WTC11 (cell line): Measurements from ENCODE around the gene NDUFAF2. TPM values are rescaled to one million over a fixed set of nuclear protein-coding genes. Genes with fewer than 3 reads are reported as not detected.

ENCODE experiments used
- ATAC-seq: fragments of 200-7000 bp; cut with Tn5 transposase; 2 replicates; pipeline ENCODE4 v1.10.0; 2021; ENCODE audit warnings: mild to moderate bottlenecking, moderate library complexity
- CTCF ChIA-PET: fragments of 300-600 bp; sonication (Branson Sonifier 250); formaldehyde crosslinking; loops from one replicate; lab custom pipeline; 2021; ENCODE audit warnings: antibody characterized with exemption; lab: Charles Lee
- POLR2A ChIA-PET: fragments of 350-600 bp; sonication (Branson Sonifier 250); formaldehyde crosslinking; loops from one replicate; lab custom pipeline; 2021; ENCODE audit warnings: antibody characterized with exemption; lab: Charles Lee
- DNase-seq: peaks from one replicate; pipeline ENCODE4 v3.0.0; 2021; ENCODE audit warnings: low spot score
- H3K27ac Mint-ChIP-seq: 2 replicates; pipeline ENCODE4 v1.8.0; 2021; ENCODE audit warnings: mixed read lengths
- H3K27me3 Mint-ChIP-seq: 2 replicates; pipeline ENCODE4 v1.8.0; 2021; ENCODE audit warnings: low read depth, mild to moderate bottlenecking, moderate library complexity, mixed read lengths
- H3K36me3 Mint-ChIP-seq: 2 replicates; pipeline ENCODE4 v1.8.0; 2021; ENCODE audit warnings: mixed read lengths
- H3K4me1 Mint-ChIP-seq: 2 replicates; pipeline ENCODE4 v1.8.0; 2022; ENCODE audit warnings: mixed read lengths
- H3K4me3 Mint-ChIP-seq: 2 replicates; pipeline ENCODE4 v1.8.0; 2021; ENCODE audit warnings: mild to moderate bottlenecking, moderate library complexity, mixed read lengths
- H3K9me3 Mint-ChIP-seq: 2 replicates; pipeline ENCODE4 v1.8.0; 2021; ENCODE audit warnings: mixed read lengths
- CREM ChIP-seq: sonication (generic); formaldehyde crosslinking; IDR thresholded peaks from 2 replicates; pipeline ENCODE4 v1.8.1; 2022; ENCODE audit warnings: mild to moderate bottlenecking, missing genetic modification reagents, moderate library complexity
- FOXK1 ChIP-seq: sonication (generic); formaldehyde crosslinking; IDR thresholded peaks from 2 replicates; pipeline ENCODE4 v1.8.0; 2022; ENCODE audit warnings: mild to moderate bottlenecking, moderate library complexity, missing genetic modification reagents
- FOXP1 ChIP-seq: sonication (generic); formaldehyde crosslinking; IDR thresholded peaks from 2 replicates; pipeline ENCODE4 v1.8.0; 2022; ENCODE audit warnings: missing genetic modification reagents, mild to moderate bottlenecking, moderate library complexity, borderline replicate concordance
- HMGA2 ChIP-seq: fragments of 250-450 bp; sonication (Bioruptor Pico); IDR thresholded peaks from 2 replicates; pipeline ENCODE4 v1.4.0; 2021; ENCODE audit warnings: mild to moderate bottlenecking, moderate library complexity
- JAZF1 ChIP-seq: fragments of 250-450 bp; sonication (Bioruptor Pico); IDR thresholded peaks from 2 replicates; pipeline ENCODE4 v1.9.0; 2021; ENCODE audit warnings: moderate library complexity, mild to moderate bottlenecking, inconsistent platforms
- MYBL2 ChIP-seq: sonication (generic); formaldehyde crosslinking; IDR thresholded peaks from 2 replicates; pipeline ENCODE4 v1.8.1; 2023; ENCODE audit warnings: mild to moderate bottlenecking, moderate library complexity, missing genetic modification reagents
- NFYB ChIP-seq: sonication (generic); formaldehyde crosslinking; conservative IDR thresholded peaks from 2 replicates; pipeline ENCODE4 v1.8.0; 2022; ENCODE audit warnings: low read depth, missing genetic modification reagents
- PRRX2 ChIP-seq: fragments of 250-450 bp; sonication (Bioruptor Pico); IDR thresholded peaks from 2 replicates; pipeline ENCODE4 v1.8.0; 2021; ENCODE audit warnings: mild to moderate bottlenecking
- SMAD3 ChIP-seq: sonication (generic); formaldehyde crosslinking; IDR thresholded peaks from 2 replicates; pipeline ENCODE4 v1.8.0; 2022; ENCODE audit warnings: missing genetic modification reagents, mild to moderate bottlenecking, borderline replicate concordance
- SMAD4 ChIP-seq: sonication (generic); formaldehyde crosslinking; IDR thresholded peaks from 2 replicates; pipeline ENCODE4 v1.8.0; 2022; ENCODE audit warnings: mild to moderate bottlenecking, missing genetic modification reagents
- TEAD1 ChIP-seq: sonication (generic); formaldehyde crosslinking; IDR thresholded peaks from 2 replicates; pipeline ENCODE4 v1.8.0; 2022; ENCODE audit warnings: mild to moderate bottlenecking, missing genetic modification reagents
- TEAD4 ChIP-seq: sonication (generic); formaldehyde crosslinking; IDR thresholded peaks from 2 replicates; pipeline ENCODE4 v1.8.0; 2022; ENCODE audit warnings: mild to moderate bottlenecking, missing genetic modification reagents
- TP53 ChIP-seq: sonication (generic); formaldehyde crosslinking; IDR thresholded peaks from 2 replicates; pipeline ENCODE4 v1.8.1; 2023; ENCODE audit warnings: mild to moderate bottlenecking, missing genetic modification reagents
- ZBTB21 ChIP-seq: sonication (generic); formaldehyde crosslinking; IDR thresholded peaks from 2 replicates; pipeline ENCODE4 v1.8.1; 2023; ENCODE audit warnings: mild to moderate bottlenecking, missing genetic modification reagents, borderline replicate concordance
- ZNF423 ChIP-seq: fragments of 250-450 bp; sonication (Bioruptor Pico); IDR thresholded peaks from 2 replicates; pipeline ENCODE4 v2.1.2; 2022; ENCODE audit warnings: mild to moderate bottlenecking, moderate library complexity
- ZNF671 ChIP-seq: fragments of 250-450 bp; sonication (Bioruptor Pico); IDR thresholded peaks from 2 replicates; pipeline ENCODE4 v1.8.0; 2021; ENCODE audit warnings: mild to moderate bottlenecking
- total RNA-seq: library from RNA; stranded (reverse); gene quantifications from 3 replicates; pipeline ENCODE4 v1.2.3, GENCODE V29; 2021
- TF ChIP-seq, protein P1 (sequence below): sonication (generic); formaldehyde crosslinking; IDR thresholded peaks from 2 replicates; pipeline ENCODE4 v1.8.0; 2023; ENCODE audit warnings: mild to moderate bottlenecking, missing genetic modification reagents
- TF ChIP-seq, protein P2 (sequence below): sonication (generic); formaldehyde crosslinking; IDR thresholded peaks from 2 replicates; pipeline ENCODE4 v1.8.1; 2023; ENCODE audit warnings: mild to moderate bottlenecking, missing genetic modification reagents
- TF ChIP-seq, protein P3 (sequence below): fragments of 200-600 bp; IDR thresholded peaks from 2 replicates; pipeline ENCODE4 v1.8.0; 2022; ENCODE audit warnings: antibody characterized with exemption
- TF ChIP-seq, protein P4 (sequence below): sonication (generic); formaldehyde crosslinking; IDR thresholded peaks from 2 replicates; pipeline ENCODE4 v1.8.1; 2022; ENCODE audit warnings: low read depth, mild to moderate bottlenecking, moderate library complexity, missing genetic modification reagents, borderline replicate concordance
- TF ChIP-seq, protein P5 (sequence below): fragments of 250-450 bp; sonication (Bioruptor Pico); conservative IDR thresholded peaks from 2 replicates; pipeline ENCODE4 v1.9.0; 2021; ENCODE audit warnings: mild to moderate bottlenecking

Gene NDUFAF2
- total RNA-seq, 1 experiment from 2014 or later = 42.0 TPM

DNA sequence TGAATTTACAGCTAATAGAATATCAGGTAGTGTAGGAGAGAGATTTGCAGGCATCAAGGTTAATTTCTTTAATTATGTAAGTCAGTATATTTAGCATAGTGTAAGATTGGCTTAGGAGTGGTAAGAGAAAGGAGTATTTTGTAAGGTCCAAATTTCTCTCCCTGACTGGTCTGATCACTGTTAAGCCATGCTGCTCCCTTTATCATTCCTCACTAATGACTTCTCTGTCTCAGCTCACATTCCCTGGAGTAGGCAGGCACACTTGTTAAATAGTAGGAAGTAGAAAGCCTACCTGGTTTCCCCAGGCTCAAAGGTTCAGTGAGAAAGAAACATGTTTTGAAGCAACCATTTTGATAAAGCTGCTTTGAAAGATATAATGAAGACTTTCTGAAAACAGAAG, 126.5 kb downstream of the NDUFAF2 start:
- DNase-seq = no peak
- ATAC-seq = peak; percentile 96

DNA sequence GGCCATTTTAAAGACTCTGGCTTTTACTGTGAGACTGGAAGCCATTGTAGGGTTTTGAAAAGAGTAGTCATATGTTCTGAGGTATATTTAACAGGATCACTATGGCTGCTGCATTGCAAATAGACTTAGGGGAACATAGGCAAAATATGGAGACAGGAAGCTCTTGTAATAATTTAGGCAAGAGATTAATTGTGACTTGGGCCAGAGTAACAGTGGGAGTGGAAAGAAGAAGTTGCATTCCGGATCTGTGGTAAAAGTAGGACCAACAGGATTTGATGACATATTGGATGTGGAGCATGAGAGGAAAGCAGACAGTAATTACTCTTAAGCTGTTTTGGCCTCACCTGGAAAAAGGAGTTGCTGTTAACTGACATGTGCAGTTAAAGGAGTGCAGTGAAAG, 131.6 kb downstream of the NDUFAF2 start:
- DNase-seq (no peak), ATAC-seq (no peak)
- ChIA-PET POLR2A (no interaction called here), CTCF (no interaction called here)
- TF ChIP-seq NFYB (no peak), JAZF1 (CRISPR knock-in tag) (no peak), FOXP1 (no peak), ZNF671 (CRISPR knock-in tag) (no peak), SMAD3 (CRISPR knock-in tag) (no peak), MYBL2 (CRISPR knock-in tag) (no peak), SMAD4 (CRISPR knock-in tag) (no peak), TP53 (CRISPR knock-in tag) (no peak), TEAD1 (CRISPR knock-in tag) (no peak), HMGA2 (CRISPR knock-in tag) (no peak), TEAD4 (no peak), ZNF423 (no peak)
- TF ChIP-seq, protein P1, sequence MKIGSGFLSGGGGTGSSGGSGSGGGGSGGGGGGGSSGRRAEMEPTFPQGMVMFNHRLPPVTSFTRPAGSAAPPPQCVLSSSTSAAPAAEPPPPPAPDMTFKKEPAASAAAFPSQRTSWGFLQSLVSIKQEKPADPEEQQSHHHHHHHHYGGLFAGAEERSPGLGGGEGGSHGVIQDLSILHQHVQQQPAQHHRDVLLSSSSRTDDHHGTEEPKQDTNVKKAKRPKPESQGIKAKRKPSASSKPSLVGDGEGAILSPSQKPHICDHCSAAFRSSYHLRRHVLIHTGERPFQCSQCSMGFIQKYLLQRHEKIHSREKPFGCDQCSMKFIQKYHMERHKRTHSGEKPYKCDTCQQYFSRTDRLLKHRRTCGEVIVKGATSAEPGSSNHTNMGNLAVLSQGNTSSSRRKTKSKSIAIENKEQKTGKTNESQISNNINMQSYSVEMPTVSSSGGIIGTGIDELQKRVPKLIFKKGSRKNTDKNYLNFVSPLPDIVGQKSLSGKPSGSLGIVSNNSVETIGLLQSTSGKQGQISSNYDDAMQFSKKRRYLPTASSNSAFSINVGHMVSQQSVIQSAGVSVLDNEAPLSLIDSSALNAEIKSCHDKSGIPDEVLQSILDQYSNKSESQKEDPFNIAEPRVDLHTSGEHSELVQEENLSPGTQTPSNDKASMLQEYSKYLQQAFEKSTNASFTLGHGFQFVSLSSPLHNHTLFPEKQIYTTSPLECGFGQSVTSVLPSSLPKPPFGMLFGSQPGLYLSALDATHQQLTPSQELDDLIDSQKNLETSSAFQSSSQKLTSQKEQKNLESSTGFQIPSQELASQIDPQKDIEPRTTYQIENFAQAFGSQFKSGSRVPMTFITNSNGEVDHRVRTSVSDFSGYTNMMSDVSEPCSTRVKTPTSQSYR (CRISPR knock-in tag) = no peak
- TF ChIP-seq, protein P2, sequence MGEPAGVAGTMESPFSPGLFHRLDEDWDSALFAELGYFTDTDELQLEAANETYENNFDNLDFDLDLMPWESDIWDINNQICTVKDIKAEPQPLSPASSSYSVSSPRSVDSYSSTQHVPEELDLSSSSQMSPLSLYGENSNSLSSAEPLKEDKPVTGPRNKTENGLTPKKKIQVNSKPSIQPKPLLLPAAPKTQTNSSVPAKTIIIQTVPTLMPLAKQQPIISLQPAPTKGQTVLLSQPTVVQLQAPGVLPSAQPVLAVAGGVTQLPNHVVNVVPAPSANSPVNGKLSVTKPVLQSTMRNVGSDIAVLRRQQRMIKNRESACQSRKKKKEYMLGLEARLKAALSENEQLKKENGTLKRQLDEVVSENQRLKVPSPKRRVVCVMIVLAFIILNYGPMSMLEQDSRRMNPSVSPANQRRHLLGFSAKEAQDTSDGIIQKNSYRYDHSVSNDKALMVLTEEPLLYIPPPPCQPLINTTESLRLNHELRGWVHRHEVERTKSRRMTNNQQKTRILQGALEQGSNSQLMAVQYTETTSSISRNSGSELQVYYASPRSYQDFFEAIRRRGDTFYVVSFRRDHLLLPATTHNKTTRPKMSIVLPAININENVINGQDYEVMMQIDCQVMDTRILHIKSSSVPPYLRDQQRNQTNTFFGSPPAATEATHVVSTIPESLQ = no peak
- TF ChIP-seq, protein P3, sequence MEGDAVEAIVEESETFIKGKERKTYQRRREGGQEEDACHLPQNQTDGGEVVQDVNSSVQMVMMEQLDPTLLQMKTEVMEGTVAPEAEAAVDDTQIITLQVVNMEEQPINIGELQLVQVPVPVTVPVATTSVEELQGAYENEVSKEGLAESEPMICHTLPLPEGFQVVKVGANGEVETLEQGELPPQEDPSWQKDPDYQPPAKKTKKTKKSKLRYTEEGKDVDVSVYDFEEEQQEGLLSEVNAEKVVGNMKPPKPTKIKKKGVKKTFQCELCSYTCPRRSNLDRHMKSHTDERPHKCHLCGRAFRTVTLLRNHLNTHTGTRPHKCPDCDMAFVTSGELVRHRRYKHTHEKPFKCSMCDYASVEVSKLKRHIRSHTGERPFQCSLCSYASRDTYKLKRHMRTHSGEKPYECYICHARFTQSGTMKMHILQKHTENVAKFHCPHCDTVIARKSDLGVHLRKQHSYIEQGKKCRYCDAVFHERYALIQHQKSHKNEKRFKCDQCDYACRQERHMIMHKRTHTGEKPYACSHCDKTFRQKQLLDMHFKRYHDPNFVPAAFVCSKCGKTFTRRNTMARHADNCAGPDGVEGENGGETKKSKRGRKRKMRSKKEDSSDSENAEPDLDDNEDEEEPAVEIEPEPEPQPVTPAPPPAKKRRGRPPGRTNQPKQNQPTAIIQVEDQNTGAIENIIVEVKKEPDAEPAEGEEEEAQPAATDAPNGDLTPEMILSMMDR = no peak
- TF ChIP-seq, protein P4, sequence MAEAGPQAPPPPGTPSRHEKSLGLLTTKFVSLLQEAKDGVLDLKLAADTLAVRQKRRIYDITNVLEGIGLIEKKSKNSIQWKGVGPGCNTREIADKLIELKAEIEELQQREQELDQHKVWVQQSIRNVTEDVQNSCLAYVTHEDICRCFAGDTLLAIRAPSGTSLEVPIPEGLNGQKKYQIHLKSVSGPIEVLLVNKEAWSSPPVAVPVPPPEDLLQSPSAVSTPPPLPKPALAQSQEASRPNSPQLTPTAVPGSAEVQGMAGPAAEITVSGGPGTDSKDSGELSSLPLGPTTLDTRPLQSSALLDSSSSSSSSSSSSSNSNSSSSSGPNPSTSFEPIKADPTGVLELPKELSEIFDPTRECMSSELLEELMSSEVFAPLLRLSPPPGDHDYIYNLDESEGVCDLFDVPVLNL (CRISPR knock-in tag) = no peak
- TF ChIP-seq, protein P5, sequence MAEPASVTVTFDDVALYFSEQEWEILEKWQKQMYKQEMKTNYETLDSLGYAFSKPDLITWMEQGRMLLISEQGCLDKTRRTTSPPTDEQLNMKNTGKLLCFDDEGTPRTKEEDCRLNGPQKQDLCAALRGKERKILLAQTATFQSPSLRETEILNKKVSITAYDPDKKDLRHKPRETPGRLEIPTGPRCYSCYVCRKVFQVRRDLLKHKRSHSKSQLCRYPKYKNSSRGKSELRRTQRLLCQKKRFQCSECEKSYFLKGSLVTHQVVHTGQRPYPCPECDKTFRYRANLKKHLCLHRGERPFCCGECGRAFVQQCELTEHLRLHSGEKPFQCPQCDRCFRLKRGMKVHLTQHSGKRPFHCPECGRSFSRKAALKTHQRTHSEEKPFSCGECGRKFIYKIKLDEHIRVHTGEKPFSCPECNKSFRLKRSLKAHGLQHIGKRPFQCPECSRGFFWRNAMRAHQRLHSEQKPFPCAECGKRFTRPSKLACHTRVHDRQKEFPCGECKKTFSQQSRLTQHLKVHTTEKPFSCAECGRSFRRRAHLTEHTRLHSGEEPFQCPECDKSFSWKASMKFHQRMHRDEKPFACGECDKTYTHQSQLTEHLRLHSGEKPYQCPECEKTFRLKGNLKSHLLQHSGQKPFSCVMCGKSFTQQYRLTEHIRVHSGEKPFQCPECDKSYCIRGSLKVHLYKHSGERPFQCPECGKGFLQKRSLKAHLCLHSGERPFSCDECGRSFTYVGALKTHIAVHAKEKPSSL (CRISPR knock-in tag) = no peak
- Mint-ChIP-seq H3K9me3 (no peaks in the 10 kb centered on the region), H3K27me3 (no peaks in the 10 kb centered on the region), H3K4me3 (no peak overlapping the region), H3K36me3 (no peaks in the 10 kb centered on the region), H3K27ac (no peak overlapping the region), H3K4me1 (peaks cover 4% of the 10 kb centered on the region)

More for the DNA sequence above, 126.5 kb downstream of the NDUFAF2 start:
- no peak overlapping the region for H3K4me3 Mint-ChIP-seq
- TF ChIP-seq PRRX2 (CRISPR knock-in tag) = no peak
- TF ChIP-seq TP53 (CRISPR knock-in tag) = no peak
- no peak for TF ChIP-seq ZBTB21 (CRISPR knock-in tag)
- no peak for TF ChIP-seq FOXK1 (CRISPR knock-in tag)
- no peak for TF ChIP-seq CREM
- no peaks in the 10 kb centered on the region for H3K36me3 Mint-ChIP-seq
- POLR2A ChIA-PET = interaction anchor here (0.6 kb wide), 1 partner anchor 95 kb away, joined by 4 read pairs; no protein-coding TSS in a partner anchor
- peaks cover 14% of the 10 kb centered on the region for H3K4me1 Mint-ChIP-seq
- CTCF ChIA-PET = no interaction called here
- H3K27ac Mint-ChIP-seq = peak overlapping the region; percentile 42
- peaks cover 4% of the 10 kb centered on the region for H3K9me3 Mint-ChIP-seq
- H3K27me3 Mint-ChIP-seq = no peaks in the 10 kb centered on the region
